NB4 (cell line): ENCODE measurements around the gene CAMTA1.
"Not testable (repeated sequence)": the region's sequence is repeated elsewhere in the genome, so short reads cannot be mapped to it uniquely, and the experiment has no call there.

ENCODE experiments used
- DNase-seq: peaks from one replicate; pipeline ENCODE4 v3.0.0; 2010; ENCODE audit warnings: low read depth
- H3K4me3 ChIP-seq: one replicate; pipeline ENCODE4 v1.5.1; 2011; ENCODE audit warnings: mild to moderate bottlenecking, low read depth, low read length, moderate library complexity
- CTCF ChIP-seq: IDR thresholded peaks from one replicate; pipeline ENCODE4 v1.5.1; 2012; ENCODE audit warnings: low read depth, low read length
- MAX ChIP-seq: IDR thresholded peaks from 2 replicates; pipeline ENCODE4 v1.6.1; 2011; ENCODE audit warnings: low read depth, low read length
- MYC ChIP-seq: IDR thresholded peaks from 2 replicates; pipeline ENCODE4 v1.6.1; 2011; ENCODE audit warnings: low read depth, low read length
- POLR2A ChIP-seq: IDR thresholded peaks from 2 replicates; pipeline ENCODE4 v1.6.1; 2011; ENCODE audit warnings: mild to moderate bottlenecking; ENCODE audit not compliant: insufficient read length; ENCODE audit errors: extremely low read depth

The CAMTA1 gene

GRCh38 chr1:6832531-6833188, 47.4 kb downstream of the CAMTA1 start:
- no peak for DNase-seq
- no peak overlapping the region for H3K4me3 ChIP-seq
- TF ChIP-seq MYC (no peak), CTCF (no peak), MAX (no peak), POLR2A (no peak)

- no peak overlapping the region for H3K4me3 ChIP-seq
- DNase-seq = no peak
- no peak for TF ChIP-seq POLR2A
- no peak for TF ChIP-seq MAX
- no peak for TF ChIP-seq CTCF
- no peak for TF ChIP-seq MYC
Measured at GRCh38 chr1:6833804-6834203, 48.5 kb downstream of the CAMTA1 start.

- H3K4me3 ChIP-seq = no peak overlapping the region
- peak; percentile 32 for DNase-seq
- TF ChIP-seq POLR2A = no peak
- TF ChIP-seq MYC = no peak
- TF ChIP-seq MAX = no peak
- no peak for TF ChIP-seq CTCF
Measured at GRCh38 chr1:6834366-6834765, 49.1 kb downstream of the CAMTA1 start.

- TF ChIP-seq MAX (no peak), CTCF (no peak), MYC (no peak), POLR2A (no peak)
- no peak for DNase-seq
Measured at GRCh38 chr1:6835139-6835538, 49.9 kb downstream of the CAMTA1 start.

GRCh38 chr1:6842301-6842700, 57.0 kb downstream of the CAMTA1 start:
- no peak overlapping the region for H3K4me3 ChIP-seq
- TF ChIP-seq CTCF (no peak), MYC (no peak), MAX (no peak), POLR2A (no peak)
- DNase-seq = no peak

More at GRCh38 chr1:6835139-6835538, 49.9 kb downstream of the CAMTA1 start:
- no peak overlapping the region for H3K4me3 ChIP-seq

GRCh38 chr1:6845786-6846185, 60.5 kb downstream of the CAMTA1 start:
- not testable (repeated sequence) for DNase-seq, H3K4me3 ChIP-seq
